ENCODE measurements around the gene PLXNA4. TPM values are rescaled to one million over a fixed set of nuclear protein-coding genes. Genes with fewer than 3 reads are reported as not detected.
"Not testable (repeated sequence)": the region's sequence is repeated elsewhere in the genome, so short reads cannot be mapped to it uniquely, and the experiment has no call there.

PLXNA4 gene
- total and polyA plus RNA-seq, 2 donors from 2014 or later, result 0.17 to 3.5 TPM

GRCh38 chr7:132604121-132604520 lies 27.9 kb upstream of the PLXNA4 start:
- H3K27me3 ChIP-seq (ENCODE audit: control insufficient read depth, insufficient read depth, low read length), result no peaks in the 10 kb centered on the region
- H3K36me3 ChIP-seq (ENCODE audit: control insufficient read depth in 2 of 3, insufficient read depth in 3 of 3, low read length in 3 of 3), result no peaks in the 10 kb centered on the region
- TF ChIP-seq CTCF (IDR thresholded peaks at IDR 0.05; ENCODE audit: borderline replicate concordance, extremely low read depth, insufficient read depth), result no peak
- H3K27ac ChIP-seq (ENCODE audit: low read depth in 2 of 2, low read length in 2 of 2), result no peak overlapping the region
- FAIRE-seq, result no peak
- DNase-seq, result no peak
- no peaks in the 10 kb centered on the region for H3K9me3 ChIP-seq (ENCODE audit: control insufficient read depth in 2 of 3, insufficient read depth in 1 of 3, low read length in 3 of 3)
- intact Hi-C loops (cut with DNase I), result no loop called here
- H3K4me3 ChIP-seq (ENCODE audit: low read length in 3 of 3), result no peak overlapping the region
- H3K9ac ChIP-seq (ENCODE audit: low read length in 3 of 3), result no peak overlapping the region
- H3K4me1 ChIP-seq (ENCODE audit: control insufficient read depth in 2 of 3, insufficient read depth in 2 of 3, low read depth in 1 of 3, low read length in 3 of 3), result no peaks in the 10 kb centered on the region

GRCh38 chr7:132603220-132603833 lies 27.1 kb upstream of the PLXNA4 start:
- Histone ChIP-seq H3K9ac (ENCODE audit: low read length in 3 of 3) (no peak overlapping the region), H3K4me3 (ENCODE audit: low read length in 3 of 3) (no peak overlapping the region), H3K4me1 (ENCODE audit: control insufficient read depth in 2 of 3, insufficient read depth in 2 of 3, low read depth in 1 of 3, low read length in 3 of 3) (no peaks in the 10 kb centered on the region), H3K36me3 (ENCODE audit: control insufficient read depth in 2 of 3, insufficient read depth in 3 of 3, low read length in 3 of 3) (no peaks in the 10 kb centered on the region), H3K27ac (ENCODE audit: low read depth in 2 of 2, low read length in 2 of 2) (no peak overlapping the region), H3K27me3 (ENCODE audit: control insufficient read depth, insufficient read depth, low read length) (no peaks in the 10 kb centered on the region), H3K9me3 (ENCODE audit: control insufficient read depth in 2 of 3, insufficient read depth in 1 of 3, low read length in 3 of 3) (no peaks in the 10 kb centered on the region)
- intact Hi-C loops (cut with DNase I), result no loop called here
- no peak for DNase-seq
- TF ChIP-seq CTCF (IDR thresholded peaks at IDR 0.05; ENCODE audit: borderline replicate concordance, extremely low read depth, insufficient read depth), result no peak
- no peak for FAIRE-seq

GRCh38 chr7:132601783-132602182 lies 25.5 kb upstream of the PLXNA4 start:
- no peak for TF ChIP-seq CTCF (IDR thresholded peaks at IDR 0.05; ENCODE audit: borderline replicate concordance, extremely low read depth, insufficient read depth)
- no peak overlapping the region for H3K9ac ChIP-seq (ENCODE audit: low read length in 3 of 3)
- FAIRE-seq (no peak), DNase-seq (no peak)
- H3K27me3 ChIP-seq (ENCODE audit: control insufficient read depth, insufficient read depth, low read length), result no peaks in the 10 kb centered on the region
- H3K4me3 ChIP-seq (ENCODE audit: low read length in 3 of 3), result no peak overlapping the region
- no peaks in the 10 kb centered on the region for H3K4me1 ChIP-seq (ENCODE audit: control insufficient read depth in 2 of 3, insufficient read depth in 2 of 3, low read depth in 1 of 3, low read length in 3 of 3)
- H3K27ac ChIP-seq (ENCODE audit: low read depth in 2 of 2, low read length in 2 of 2), result no peak overlapping the region
- H3K36me3 ChIP-seq (ENCODE audit: control insufficient read depth in 2 of 3, insufficient read depth in 3 of 3, low read length in 3 of 3), result no peaks in the 10 kb centered on the region
- intact Hi-C loops (cut with DNase I), result no loop called here
- H3K9me3 ChIP-seq (ENCODE audit: control insufficient read depth in 2 of 3, insufficient read depth in 1 of 3, low read length in 3 of 3), result no peaks in the 10 kb centered on the region

GRCh38 chr7:132596588-132596987 lies 20.3 kb upstream of the PLXNA4 start:
- intact Hi-C loops (cut with DNase I), result no loop called here
- no peak overlapping the region for H3K4me3 ChIP-seq (ENCODE audit: low read length in 3 of 3)

GRCh38 chr7:132594741-132595140 lies 18.5 kb upstream of the PLXNA4 start:
- H3K4me1 ChIP-seq (ENCODE audit: control insufficient read depth in 2 of 3, insufficient read depth in 2 of 3, low read depth in 1 of 3, low read length in 3 of 3); H3K4me3 ChIP-seq (ENCODE audit: low read length in 3 of 3); DNase-seq; H3K27ac ChIP-seq (ENCODE audit: low read depth in 2 of 2, low read length in 2 of 2); intact Hi-C loops (cut with DNase I); H3K36me3 ChIP-seq (ENCODE audit: control insufficient read depth in 2 of 3, insufficient read depth in 3 of 3, low read length in 3 of 3); H3K9ac ChIP-seq (ENCODE audit: low read length in 3 of 3); H3K27me3 ChIP-seq (ENCODE audit: control insufficient read depth, insufficient read depth, low read length); FAIRE-seq; H3K9me3 ChIP-seq (ENCODE audit: control insufficient read depth in 2 of 3, insufficient read depth in 1 of 3, low read length in 3 of 3): not testable (repeated sequence)

More at GRCh38 chr7:132596588-132596987, 20.3 kb upstream of the PLXNA4 start:
- no peaks in the 10 kb centered on the region for H3K4me1 ChIP-seq (ENCODE audit: control insufficient read depth in 2 of 3, insufficient read depth in 2 of 3, low read depth in 1 of 3, low read length in 3 of 3)
- no peak for TF ChIP-seq CTCF (IDR thresholded peaks at IDR 0.05; ENCODE audit: borderline replicate concordance, extremely low read depth, insufficient read depth)
- no peaks in the 10 kb centered on the region for H3K36me3 ChIP-seq (ENCODE audit: control insufficient read depth in 2 of 3, insufficient read depth in 3 of 3, low read length in 3 of 3)
- no peak overlapping the region for H3K27ac ChIP-seq (ENCODE audit: low read depth in 2 of 2, low read length in 2 of 2)
- H3K27me3 ChIP-seq (ENCODE audit: control insufficient read depth, insufficient read depth, low read length), result no peaks in the 10 kb centered on the region
- no peaks in the 10 kb centered on the region for H3K9me3 ChIP-seq (ENCODE audit: control insufficient read depth in 2 of 3, insufficient read depth in 1 of 3, low read length in 3 of 3)
- no peak for FAIRE-seq
- no peak for DNase-seq
- no peak overlapping the region for H3K9ac ChIP-seq (ENCODE audit: low read length in 3 of 3)
